G401 (cell line): Measurements from ENCODE around the gene KANTR. TPM values are rescaled to one million over a fixed set of nuclear protein-coding genes. Genes with fewer than 3 reads are reported as not detected.
"Not testable (repeated sequence)": the region's sequence is repeated elsewhere in the genome, so short reads cannot be mapped to it uniquely, and the experiment has no call there.

ENCODE experiments used
- DNase-seq: peaks from one replicate; pipeline ENCODE4 v3.0.0-alpha.2; 2015; ENCODE audit warnings: low spot score
- in situ Hi-C: cut with HindIII; loops from 2 replicates; pipeline ENCODE4 v1.10.0; 2016; ENCODE audit warnings: low sequenced_read_pairs, mixed read lengths
- total RNA-seq: library from RNA; depleted of rRNA; stranded (reverse); fragments of >200 nt; shearing (Covaris generic); gene quantifications from 2 replicates; pipeline ENCODE4 v1.2.3, GENCODE V29; 2014; rRNA removed

The KANTR gene
- total RNA-seq, 1 experiment from 2014 or later = 1.5 TPM

DNA sequence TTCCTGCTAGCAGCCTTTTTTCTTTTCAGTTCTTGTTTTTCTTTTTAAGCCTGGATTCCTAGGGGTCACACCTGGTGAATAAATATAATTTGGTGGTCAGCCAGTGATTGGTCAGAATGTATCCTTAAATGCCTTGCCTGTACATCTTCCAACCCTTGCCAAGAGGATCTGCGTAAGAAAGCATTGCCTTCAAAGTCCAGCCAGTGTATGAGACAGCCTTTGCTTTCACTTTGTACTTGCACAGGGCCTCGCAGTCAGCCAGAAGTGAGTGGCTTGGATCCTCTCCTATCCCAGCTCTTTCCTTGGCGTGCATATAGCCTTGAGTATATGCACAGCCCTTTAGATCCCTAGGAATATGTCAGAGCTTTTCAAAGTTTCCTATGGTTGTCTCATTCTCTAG is 22.2 kb downstream of the KANTR start:
- peak; percentile 19 for DNase-seq
- in situ Hi-C loops = no loop called here

DNA sequence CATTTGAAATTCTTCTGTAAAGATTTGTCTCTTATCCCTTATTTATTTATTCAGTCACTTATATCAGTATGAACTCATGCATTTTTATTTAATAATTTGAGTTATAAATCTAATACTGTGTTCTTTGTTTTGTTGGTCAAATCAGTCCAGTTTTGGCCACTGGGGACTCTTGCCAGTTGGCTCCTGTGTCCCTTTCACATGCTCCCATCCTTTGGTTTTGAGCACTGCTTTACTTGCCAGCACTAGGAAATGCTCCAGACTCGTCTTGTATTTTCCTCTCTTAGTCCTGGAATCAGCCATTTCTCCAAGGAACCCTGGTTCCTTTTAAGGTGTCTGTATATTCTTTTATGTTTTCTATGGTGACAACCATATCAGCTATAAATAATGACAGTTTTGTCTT is 28.1 kb downstream of the KANTR start:
- in situ Hi-C loops = no loop called here
- peak; percentile 68 for DNase-seq

DNA sequence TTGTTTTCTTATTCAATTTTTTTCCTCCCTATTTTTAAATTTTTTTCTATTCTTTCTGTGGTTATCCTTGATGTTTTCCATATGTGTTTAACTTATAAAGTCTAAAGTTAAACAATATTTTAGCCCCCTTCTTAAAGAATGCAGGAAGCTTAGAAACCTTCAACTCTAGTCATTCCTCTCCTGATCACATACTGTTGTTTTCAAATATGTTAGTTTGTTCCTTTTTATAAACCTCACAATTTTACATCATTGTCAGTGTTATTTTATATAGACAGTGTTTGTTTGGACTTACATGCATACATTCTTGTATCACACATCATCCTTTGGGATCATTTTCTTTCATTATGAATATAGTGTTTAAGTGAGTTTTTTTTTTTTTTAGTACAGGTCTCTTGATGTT is 31.6 kb downstream of the KANTR start:
- no peak for DNase-seq
- in situ Hi-C loops = no loop called here

DNA sequence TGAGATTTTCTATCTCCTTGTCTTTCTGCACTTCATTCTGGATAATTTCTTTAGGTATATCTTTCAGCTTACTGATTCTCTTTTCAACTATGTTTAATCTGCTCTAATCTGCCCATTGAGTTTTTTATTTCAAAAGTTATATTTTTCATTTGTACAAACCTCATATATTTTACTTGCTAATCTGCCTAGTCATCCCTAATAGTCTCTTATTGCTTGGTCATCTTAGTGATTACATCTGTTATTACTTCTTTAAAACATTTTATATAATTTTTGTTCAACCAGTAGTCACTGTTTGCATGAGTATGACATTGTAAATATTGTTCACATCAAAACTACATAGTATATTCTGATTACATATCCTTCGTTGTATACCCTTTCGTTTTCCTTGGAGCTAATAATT is 32.4 kb downstream of the KANTR start:
- in situ Hi-C loops = no loop called here
- DNase-seq = no peak

DNA sequence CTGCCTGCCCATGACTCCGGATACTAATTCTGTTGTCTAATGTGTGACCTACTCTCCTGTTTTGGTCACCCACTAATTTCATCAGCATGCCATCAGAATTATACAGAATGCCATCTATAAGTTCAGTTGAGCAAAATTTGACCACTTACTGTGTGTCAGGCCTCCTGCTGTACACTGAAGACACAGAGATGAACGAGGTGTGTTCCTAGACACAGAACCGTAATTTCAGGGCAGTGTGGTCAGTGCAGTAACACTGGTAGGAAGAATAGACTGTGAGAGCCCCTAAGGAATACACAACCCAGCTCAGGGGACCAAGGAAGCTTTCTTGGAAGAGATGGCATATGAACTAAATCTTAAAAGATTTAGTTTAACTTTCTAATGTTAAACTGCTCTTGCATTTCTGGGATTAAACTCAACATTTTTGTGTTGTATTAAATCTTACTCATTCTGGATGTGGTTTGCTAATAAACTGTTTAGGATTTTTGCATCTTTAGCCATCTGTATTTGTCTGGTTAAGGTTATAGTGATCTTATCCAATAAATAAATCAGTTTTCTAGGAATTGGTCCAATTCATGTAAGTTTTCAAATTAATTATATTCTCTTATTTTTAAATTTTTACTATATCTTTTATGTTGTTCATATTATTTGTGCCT is 34.3 kb downstream of the KANTR start:
- in situ Hi-C loops = no loop called here
- DNase-seq = no peak

DNA sequence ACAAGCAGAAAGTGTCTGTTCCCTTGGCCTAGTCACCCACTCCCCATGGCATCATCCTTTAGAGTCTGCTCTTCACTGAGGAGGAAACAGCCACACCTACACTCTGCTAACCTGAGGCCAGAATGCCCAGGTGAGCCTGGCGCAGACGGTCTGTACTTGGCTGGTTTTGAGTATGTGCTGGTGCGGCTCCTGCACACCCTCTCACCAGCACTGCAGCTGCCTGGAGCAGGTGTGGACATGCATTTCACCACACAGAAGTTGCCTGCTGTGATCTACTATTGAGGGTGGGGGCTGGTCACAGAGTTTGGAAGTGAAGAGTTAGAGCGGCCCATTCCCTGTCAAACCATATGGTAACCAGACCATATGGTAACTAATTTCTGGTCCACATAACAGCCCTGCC is 39.5 kb downstream of the KANTR start:
- no peak for DNase-seq
- in situ Hi-C loops = no loop called here

DNA sequence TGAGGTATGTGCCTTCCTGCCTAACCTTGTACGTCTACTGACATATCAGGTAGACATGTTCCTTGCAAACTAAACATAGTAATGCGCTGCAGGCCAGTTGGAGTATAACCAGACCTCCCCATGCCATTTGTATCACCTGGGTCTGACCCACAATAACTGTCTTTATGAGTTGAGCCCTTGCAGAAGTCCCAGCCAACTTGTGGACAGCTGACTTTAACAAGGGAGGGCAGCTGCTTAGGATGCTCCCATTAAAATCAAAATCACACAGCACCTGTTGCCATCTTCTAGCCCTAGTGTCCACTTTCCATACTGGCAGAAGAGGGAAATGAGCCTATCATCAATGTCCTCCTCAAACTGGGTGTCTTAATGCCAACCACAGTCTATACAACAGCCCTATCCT is 41.6 kb downstream of the KANTR start:
- in situ Hi-C loops = no loop called here

DNA sequence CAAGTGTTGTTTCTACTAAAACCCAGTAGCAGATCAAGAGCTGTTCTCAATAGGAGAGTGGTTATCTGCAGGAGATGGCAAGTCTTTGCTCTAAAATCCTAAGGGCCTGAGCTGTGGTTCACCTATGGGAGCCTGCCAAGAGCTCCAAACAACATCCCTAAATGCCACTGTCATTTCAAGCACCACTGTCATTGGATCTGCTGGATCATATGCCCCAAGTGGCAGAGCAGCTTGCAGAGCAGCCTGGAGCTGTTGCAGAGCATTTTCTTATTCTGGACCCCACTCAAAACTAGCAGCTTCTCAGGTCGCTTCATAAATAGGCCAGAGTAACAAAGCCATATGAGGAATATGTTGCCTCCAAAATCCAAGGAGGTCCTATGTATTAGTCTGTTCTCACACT is 59.6 kb downstream of the KANTR start:
- peak; percentile 16 for DNase-seq
- in situ Hi-C loops = no loop called here

More for the DNA sequence above, 41.6 kb downstream of the KANTR start:
- no peak for DNase-seq

DNA sequence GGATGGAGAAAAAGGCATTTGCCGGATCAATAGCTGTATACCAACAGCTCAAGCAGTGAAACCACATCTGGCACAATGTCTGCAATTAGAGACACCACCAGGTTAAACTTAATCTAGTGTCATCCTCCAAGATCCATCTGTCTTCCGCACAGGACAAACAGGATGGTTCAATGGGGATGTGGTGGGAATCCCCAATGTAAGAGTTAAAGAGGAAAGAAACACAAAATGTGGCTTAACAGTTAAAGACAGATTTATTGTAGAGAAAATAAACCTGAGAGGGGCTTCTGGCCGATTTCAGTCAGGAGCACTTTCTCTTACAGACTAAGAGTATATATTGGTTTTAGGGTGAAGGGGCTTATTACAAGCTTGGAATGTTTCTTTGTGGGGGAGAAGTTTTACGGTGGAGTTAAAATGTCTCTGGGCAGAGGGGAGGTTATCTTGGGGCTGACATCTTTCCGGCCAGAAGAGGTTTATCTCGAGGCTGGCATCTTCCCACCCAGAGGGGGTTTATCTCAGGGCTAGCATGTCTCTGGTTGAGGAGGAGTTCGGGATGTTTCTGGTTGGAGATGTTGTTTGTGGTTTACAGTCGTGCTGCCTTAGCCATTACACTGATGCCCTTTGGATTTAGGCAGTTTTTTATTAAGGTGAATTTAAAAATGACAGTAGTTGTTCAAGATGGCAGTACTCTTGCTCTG is 61.7 kb downstream of the KANTR start:
- in situ Hi-C loops = no loop called here
- no peak for DNase-seq

DNA sequence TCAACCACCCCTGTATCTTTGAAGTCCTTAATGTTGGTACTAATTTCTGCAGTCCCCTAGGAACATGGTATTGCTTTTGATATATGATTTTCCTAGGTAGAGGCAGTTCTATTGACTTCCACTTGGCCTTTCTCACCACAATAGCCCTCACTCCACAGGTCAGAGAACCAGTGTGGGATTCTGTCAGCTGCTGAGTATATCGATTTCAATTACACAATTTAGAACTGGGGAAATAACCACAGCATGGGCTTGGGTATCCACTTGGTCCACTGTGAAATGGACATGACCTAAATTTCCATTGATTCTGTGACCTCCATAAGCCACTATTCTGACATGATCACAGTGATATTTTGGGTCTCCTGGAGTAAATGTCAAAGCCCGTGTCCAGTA is 62.3 kb downstream of the KANTR start:
- no peak for DNase-seq
- in situ Hi-C loops = no loop called here

DNA sequence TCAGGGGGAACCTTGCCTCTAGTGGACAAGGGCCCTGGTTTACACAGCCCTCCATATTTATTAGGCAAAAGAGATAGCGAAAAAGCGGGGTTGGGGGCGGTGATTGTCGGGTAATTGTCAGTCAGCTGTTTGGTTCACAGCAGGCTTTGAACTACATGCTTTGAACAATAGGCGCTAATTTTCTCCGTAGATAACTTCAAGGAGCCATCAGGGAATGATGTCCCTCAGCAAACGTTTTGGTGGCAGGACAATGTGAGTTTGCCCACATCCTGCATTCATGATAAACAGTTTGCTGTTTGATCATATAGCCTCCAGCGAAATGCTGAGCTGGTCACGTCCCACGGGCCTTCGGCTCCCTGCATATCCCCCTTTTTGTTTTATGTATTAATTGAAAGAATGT is 65.2 kb downstream of the KANTR start:
- in situ Hi-C loops = no loop called here
- DNase-seq = no peak

DNA sequence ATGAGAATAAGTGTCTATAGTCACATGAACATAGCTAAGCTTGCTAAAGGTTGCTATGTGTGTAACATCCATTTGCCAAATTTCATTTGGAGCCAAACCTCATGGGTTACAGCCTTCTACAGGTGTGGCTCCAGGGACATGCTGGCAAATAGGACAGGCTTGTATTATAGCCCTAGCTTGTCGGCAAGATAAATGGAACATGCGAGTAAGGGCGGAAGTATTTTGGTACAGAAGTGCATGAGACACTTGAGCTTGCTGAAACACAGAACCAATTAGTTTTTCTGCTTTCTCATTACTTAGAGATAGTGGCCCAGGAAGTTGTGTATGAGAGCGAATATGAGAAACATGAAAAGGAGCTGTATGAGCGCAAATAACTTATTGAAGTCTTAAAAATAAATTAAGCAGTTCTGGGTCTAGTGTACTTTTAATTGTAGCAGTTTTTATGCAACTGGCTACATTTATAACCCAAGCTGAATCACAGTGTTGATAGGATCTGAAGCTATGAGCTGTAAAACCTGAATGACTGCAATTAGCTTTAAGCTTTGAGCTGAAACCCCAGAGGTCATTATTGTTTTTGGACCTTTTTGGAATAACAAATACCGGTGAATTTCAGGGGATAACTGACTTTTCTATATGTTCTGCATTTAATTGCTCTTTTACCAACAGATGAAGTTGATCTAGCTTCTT is 66.5 kb downstream of the KANTR start:
- DNase-seq = no peak
- in situ Hi-C loops = no loop called here

DNA sequence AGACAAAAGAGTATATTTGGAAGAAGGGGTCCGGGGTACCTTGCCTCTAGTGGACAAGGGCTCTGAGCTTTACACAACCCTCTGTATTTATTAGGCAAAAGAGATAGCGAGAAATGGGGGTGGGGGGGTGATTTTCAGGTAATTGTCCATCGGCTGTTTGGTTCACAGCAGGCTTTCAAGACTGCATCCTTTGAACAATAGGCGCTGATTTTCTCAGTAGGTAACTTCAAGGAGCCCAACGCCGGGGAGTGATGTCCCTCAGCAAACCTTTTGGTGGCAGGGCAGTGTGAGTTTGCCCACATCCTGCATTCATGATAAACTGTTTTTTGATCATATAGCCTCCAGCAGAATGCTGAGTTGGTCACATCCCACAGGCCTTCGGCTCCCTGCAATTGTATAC is 69.5 kb downstream of the KANTR start:
- in situ Hi-C loops = no loop called here
- DNase-seq = no peak

DNA sequence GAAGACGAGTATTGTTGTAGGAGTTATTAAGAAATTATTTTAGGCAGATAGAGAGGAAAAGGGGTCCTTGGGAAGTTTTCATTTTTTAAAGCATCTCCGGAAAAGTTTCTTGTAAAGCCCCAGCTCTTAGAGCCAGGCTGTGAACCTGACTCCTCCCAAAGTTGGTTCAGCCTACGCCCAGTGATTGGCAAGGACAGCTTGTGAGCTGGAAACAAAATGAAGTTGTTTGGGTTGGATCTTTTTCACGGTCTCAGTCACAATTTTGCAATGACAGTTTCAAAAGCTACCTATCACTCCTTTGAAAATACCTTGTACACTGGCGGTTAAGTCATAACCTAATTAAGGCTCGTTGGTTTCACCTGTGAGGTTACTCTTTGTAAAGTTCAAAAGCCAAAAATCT is 70.6 kb downstream of the KANTR start:
- in situ Hi-C loops, DNase-seq: not testable (repeated sequence)

DNA sequence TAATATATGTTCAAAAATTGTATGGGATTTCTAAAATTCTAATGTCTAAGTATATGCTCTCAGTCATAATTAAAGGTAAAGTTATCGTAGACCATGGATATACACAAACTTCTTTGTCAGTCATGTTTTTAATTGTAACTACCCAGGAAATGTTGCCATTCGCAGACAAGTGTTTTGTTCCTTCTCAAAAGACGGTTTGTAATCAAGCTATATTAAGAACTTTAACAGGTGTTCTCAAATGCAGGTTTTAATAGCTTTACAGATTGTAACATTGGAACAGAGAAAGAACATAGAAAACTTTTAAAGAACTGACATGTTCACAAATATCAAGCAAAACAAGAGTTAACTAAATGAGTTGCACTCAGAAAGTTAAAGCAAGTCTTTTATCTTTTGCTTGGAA is 72.2 kb downstream of the KANTR start:
- in situ Hi-C loops = no loop called here
- no peak for DNase-seq

DNA sequence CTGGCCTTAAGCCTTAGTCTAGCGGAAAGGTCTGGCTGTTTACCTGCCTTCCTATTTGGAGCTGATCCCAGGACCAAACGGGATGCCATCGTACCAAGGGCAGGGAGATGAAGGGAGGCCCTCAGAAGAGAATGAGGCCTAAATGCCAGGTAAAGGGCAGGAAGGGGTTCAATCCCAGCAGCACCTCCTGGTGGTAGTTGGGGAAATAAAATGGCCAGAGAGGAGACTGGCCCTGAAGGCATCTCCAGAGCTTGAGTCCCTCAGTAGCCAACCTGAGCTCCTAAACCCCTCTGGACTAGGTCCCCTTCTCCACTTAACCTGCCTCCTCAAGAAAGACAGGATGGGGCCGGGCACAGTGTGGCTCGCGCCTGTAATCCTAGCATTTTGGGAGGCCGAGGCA is 77.4 kb downstream of the KANTR start:
- in situ Hi-C loops = no loop called here

More for the DNA sequence above, 77.4 kb downstream of the KANTR start:
- no peak for DNase-seq

Other genes starting within 250 kb of the KANTR start
- not detected in 2 replicates for gene XAGE3, start 226.1 kb upstream of the KANTR start, total RNA-seq
- 15.3 and 23.1 TPM in 2 replicates for gene FAM156B, start 196.8 kb upstream of the KANTR start, total RNA-seq
- gene FAM156A, start 135.6 kb upstream of the KANTR start, total RNA-seq = 2.2 and 7.4 TPM in 2 replicates
- gene GPR173, start 45.4 kb upstream of the KANTR start, total RNA-seq = not detected in 2 replicates
- gene TSPYL2, start 11.8 kb upstream of the KANTR start, total RNA-seq = 21.7 and 32.0 TPM in 2 replicates
- 69.8 and 76.3 TPM in 2 replicates for gene KDM5C, start 131.1 kb downstream of the KANTR start, total RNA-seq
- 16.0 and 18.4 TPM in 2 replicates for gene IQSEC2, start 187.4 kb downstream of the KANTR start, total RNA-seq